Mesothelial cell of epicardium (in vitro differentiated cells): Measurements from ENCODE around the gene GNAT2. TPM values are rescaled to one million over a fixed set of nuclear protein-coding genes. Genes with fewer than 3 reads are reported as not detected.

ENCODE experiments used
- DNase-seq, 2 experiments: peaks; one replicate each; pipeline ENCODE4 v3.0.0; 2021; ENCODE audit warnings: low spot score in 2 of 2; ENCODE audit not compliant: unreplicated experiment in 2 of 2
- H3K27ac Mint-ChIP-seq: 2 replicates; pipeline ENCODE4 v1.8.0; 2021; ENCODE audit warnings: mixed read lengths
- H3K27me3 Mint-ChIP-seq: 2 replicates; pipeline ENCODE4 v1.8.0; 2021; ENCODE audit warnings: low read depth, mixed read lengths
- H3K36me3 Mint-ChIP-seq: 2 replicates; pipeline ENCODE4 v1.8.0; 2021; ENCODE audit warnings: mixed read lengths
- H3K4me1 Mint-ChIP-seq: 2 replicates; pipeline ENCODE4 v1.8.0; 2021; ENCODE audit warnings: mixed read lengths
- H3K4me3 Mint-ChIP-seq: 2 replicates; pipeline ENCODE4 v1.8.0; 2021; ENCODE audit warnings: mild to moderate bottlenecking, moderate library complexity, mixed read lengths
- H3K9me3 Mint-ChIP-seq: 2 replicates; pipeline ENCODE4 v1.8.0; 2021; ENCODE audit warnings: mixed read lengths
- CTCF ChIP-seq: fragments of 200-600 bp; sonication (generic); IDR thresholded peaks from one replicate; pipeline ENCODE4 v1.5.0; 2021; ENCODE audit warnings: antibody characterized with exemption; ENCODE audit not compliant: unreplicated experiment
- total RNA-seq: library from RNA; stranded (reverse); gene quantifications from 3 replicates; pipeline ENCODE4 v1.2.1, GENCODE V29; 2021

GNAT2 gene
- total RNA-seq, 1 donor from 2014 or later = not detected

GRCh38 chr1:109649491-109649914 is 30.1 kb upstream of the GNAT2 start:
- Mint-ChIP-seq H3K4me3 (no peak overlapping the region), H3K27ac (no peak overlapping the region), H3K9me3 (peaks cover 10% of the 10 kb centered on the region), H3K4me1 (peaks cover 13% of the 10 kb centered on the region), H3K27me3 (peaks cover 31% of the 10 kb centered on the region), H3K36me3 (peaks cover 1% of the 10 kb centered on the region)
- no peak for DNase-seq
- no peak for TF ChIP-seq CTCF

GRCh38 chr1:109644670-109645069 is 25.3 kb upstream of the GNAT2 start:
- peaks cover 24% of the 10 kb centered on the region for H3K4me1 Mint-ChIP-seq
- peaks cover 1% of the 10 kb centered on the region for H3K36me3 Mint-ChIP-seq
- DNase-seq = no peak
- peak overlapping the region; percentile 1 for H3K4me3 Mint-ChIP-seq
- peak overlapping the region; percentile 94 for H3K27ac Mint-ChIP-seq
- H3K9me3 Mint-ChIP-seq = peaks cover 10% of the 10 kb centered on the region
- no peak for TF ChIP-seq CTCF
- no peaks in the 10 kb centered on the region for H3K27me3 Mint-ChIP-seq

GRCh38 chr1:109643385-109644230 is 24.2 kb upstream of the GNAT2 start:
- DNase-seq = peak; percentile 75 to 90
- Mint-ChIP-seq H3K9me3 (peaks cover 10% of the 10 kb centered on the region), H3K4me3 (peak overlapping the region; percentile 24), H3K36me3 (peaks cover 1% of the 10 kb centered on the region), H3K27ac (peak overlapping the region; percentile 94), H3K4me1 (peaks cover 24% of the 10 kb centered on the region), H3K27me3 (no peaks in the 10 kb centered on the region)
- peak; percentile 80 for TF ChIP-seq CTCF

- peaks cover 7% of the 10 kb centered on the region for H3K9me3 Mint-ChIP-seq
- H3K27me3 Mint-ChIP-seq = no peaks in the 10 kb centered on the region
Observed at GRCh38 chr1:109642626-109643025, 23.2 kb upstream of the GNAT2 start.

GRCh38 chr1:109641861-109642260 is 22.4 kb upstream of the GNAT2 start:
- Mint-ChIP-seq H3K9me3 (peaks cover 4% of the 10 kb centered on the region), H3K27ac (no peak overlapping the region), H3K4me1 (peaks cover 24% of the 10 kb centered on the region), H3K4me3 (no peak overlapping the region), H3K27me3 (no peaks in the 10 kb centered on the region), H3K36me3 (no peaks in the 10 kb centered on the region)
- no peak for TF ChIP-seq CTCF
- DNase-seq = no peak

More at GRCh38 chr1:109642626-109643025, 23.2 kb upstream of the GNAT2 start:
- peaks cover 24% of the 10 kb centered on the region for H3K4me1 Mint-ChIP-seq
- TF ChIP-seq CTCF = no peak
- H3K27ac Mint-ChIP-seq = no peak overlapping the region
- DNase-seq = no peak
- peaks cover 1% of the 10 kb centered on the region for H3K36me3 Mint-ChIP-seq
- no peak overlapping the region for H3K4me3 Mint-ChIP-seq
